GM21367 (cell line): ENCODE results near the gene F2RL1.
"Not testable (repeated sequence)": the region's sequence is repeated elsewhere in the genome, so short reads cannot be mapped to it uniquely, and the experiment has no call there.

Experiments used
- ATAC-seq: cut with Tn5 transposase; IDR thresholded peaks from one replicate; pipeline ENCODE4 v1.9.1; 2021; ENCODE audit not compliant: unreplicated experiment

F2RL1 gene

DNA sequence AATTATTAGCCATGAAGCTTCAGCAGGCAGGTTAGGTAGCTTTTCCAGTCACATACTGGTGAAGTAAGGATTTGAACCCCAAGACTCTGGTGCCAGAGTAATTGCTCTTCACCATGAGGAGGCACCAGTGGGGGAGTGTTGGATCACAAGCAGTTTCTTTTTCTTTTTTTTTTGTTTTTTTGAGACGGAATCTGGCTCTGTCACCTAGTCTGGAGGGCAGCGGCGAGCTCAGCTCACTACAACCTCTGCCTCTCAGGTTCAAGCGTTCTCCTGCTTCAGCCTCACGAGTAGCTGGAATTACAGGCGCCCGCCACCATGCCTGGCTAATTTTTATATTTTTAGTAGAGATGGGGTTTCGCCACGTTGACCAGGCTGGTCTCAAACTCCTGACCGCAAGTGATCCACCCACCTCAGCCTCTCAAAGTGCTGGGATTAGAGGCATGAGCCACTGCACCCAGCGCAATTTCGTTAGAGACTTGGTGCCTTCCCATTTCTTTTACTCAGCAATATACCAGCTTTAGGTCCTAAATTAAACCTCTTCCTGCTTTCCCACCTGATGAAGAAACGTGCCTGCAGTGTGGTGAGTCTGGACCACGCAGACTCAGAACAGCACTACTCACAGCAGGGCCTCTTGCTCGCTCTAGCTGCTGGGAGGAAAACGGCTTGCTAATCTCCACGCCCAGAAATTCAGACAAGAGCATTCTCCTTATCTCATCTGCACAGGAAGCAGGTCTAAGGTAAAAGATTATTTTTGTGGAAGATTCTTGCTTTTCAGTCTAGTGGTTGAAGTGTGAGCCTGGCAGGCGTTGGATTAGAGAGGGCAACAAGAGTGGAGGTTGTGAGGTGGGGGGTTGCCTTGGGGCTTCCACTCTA lies 30.8 kb downstream of the F2RL1 start, which contains the start of gene S100Z:
S100Z (plus strand) TSS at position 596 of the 873 bp plus-strand sequence. CDS start 25,346 bp downstream, outside the sequence.
- no peak for ATAC-seq

DNA sequence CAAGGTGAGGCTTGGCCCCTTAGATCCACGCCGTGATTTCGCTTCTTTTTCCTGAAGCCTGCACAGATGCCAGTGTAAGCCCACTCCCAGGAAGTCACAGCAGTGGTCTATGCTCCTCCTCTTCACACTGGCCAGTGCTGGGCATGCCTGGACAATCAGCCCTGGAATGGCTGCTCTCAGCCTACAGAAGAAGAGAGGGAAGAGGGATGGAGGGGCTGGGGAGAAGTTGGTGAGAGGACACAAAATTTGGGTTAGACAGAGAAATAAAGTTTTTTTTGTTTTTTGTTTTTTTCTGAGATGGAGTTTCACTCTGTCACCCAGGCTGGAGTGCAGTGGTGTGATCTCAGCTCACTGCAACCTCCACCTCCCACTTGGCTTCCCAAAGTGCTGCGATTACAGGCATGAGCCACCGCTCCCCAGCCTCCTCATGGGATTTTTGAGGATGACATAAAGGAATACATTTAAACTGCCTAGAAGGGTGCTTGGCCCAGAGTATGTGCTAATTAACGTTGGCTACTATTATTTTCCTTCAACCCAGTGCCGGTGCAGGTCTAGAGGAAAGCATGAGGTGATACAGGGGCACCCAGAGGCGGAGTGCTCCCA lies 31.8 kb downstream of the F2RL1 start:
- ATAC-seq, result no peak

DNA sequence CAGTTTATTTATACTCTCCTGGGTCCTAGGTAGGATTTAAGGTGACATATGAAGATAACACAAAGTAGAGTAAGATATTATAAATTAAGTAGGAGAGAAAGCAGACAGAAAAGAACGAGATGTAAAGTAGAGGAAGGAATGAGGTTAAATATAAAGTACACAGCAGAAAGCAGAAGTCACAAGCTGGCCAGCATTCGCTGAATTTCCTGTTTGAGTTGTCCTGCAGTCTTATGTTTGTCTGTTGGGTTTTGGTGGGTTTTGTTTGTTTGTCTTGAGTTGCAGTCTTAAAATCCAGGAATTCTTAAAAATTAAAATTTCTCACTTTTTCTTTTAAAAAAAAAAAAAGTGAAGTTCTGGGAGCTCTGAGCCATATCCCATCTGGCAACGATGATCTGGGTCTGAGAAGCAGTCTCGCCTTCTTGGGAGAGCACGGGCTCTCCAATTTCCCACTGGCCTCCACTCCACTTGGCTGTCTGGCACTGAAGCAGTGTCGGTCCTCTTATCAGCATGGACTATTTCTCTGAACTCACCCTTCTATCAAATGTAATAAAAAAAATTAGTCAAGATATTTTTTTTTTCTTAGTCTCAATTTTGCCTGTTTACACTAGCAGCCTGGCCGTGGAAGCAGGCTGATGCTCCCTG lies 33.0 kb downstream of the F2RL1 start:
- ATAC-seq, result no peak

DNA sequence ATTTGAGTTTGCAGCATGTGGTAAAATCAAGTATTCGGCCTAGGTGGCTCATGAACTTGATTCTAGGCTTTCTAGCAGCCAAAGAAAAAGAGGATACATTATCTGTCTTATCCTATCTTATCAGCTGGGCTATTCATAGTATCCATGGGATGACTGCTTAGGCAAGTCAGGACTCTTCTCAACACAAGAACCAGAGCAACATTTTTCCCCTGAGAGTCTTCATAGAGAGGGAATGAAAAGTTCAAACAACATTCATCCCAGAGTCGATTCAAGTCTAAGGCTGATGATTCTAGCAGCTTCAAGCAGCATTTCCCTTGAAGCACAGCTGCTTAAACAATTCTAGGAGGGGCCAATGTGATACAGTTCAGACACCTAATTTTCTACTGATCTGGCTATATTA lies 33.9 kb downstream of the F2RL1 start:
- no peak for ATAC-seq

DNA sequence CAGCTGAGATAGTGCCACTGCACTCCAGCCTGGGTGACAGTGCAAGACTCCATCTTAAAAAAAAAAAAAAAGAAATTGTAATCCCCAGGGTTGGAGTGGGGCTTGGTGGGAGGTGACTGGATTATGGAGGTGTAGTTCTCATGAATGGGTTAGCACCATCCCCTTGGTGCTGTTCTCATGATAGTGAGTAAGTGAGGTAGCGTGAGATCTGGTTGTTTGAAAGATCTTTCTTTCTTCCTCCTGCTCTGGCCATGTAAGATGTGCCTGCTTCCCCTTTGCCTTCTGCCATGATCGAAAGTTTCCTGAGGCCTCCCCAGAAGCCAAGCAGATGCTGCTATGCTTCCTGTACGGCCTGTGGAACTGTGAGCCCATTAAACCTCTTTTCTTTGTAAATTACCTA lies 34.9 kb downstream of the F2RL1 start:
- not testable (repeated sequence) for ATAC-seq

DNA sequence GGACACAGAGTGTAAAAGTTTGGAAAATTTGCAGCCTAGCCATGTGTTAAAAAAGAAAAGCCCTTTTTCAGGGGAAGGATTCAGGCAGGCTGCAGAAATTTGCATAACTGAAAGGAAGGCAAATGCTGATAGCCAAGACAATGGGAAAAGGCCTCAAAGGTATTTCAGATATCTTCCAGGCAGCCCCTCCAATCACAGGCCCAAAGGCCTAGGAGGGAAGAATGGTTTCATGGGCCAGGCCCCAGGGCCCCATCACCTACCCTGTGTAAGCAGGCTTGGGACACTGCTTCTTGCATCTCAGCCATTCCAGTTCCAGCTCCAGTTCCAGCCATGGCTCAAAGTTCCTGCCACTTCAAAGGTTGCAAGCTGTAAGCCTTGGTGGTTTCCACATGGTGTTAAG lies 35.8 kb downstream of the F2RL1 start:
- no peak for ATAC-seq

DNA sequence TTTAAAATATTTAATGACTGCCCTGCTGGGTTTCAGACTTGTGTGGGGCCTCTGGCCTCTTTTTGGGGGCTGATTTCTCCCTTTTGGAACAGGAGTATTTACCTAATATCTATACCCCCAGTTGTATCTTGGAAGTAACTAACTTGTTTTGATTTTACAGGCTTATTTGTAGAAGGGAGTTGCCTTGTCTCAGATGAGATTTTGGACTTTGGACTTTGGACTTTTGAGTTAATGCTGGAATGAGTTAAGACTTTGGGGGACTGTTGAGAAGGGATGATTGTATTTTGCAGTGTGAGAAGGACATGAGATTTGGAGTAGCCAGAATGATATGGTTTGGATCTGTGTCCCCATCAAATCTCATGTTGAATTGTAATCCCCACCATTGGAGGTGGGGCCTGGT lies 36.7 kb downstream of the F2RL1 start:
- ATAC-seq, result not testable (repeated sequence)

DNA sequence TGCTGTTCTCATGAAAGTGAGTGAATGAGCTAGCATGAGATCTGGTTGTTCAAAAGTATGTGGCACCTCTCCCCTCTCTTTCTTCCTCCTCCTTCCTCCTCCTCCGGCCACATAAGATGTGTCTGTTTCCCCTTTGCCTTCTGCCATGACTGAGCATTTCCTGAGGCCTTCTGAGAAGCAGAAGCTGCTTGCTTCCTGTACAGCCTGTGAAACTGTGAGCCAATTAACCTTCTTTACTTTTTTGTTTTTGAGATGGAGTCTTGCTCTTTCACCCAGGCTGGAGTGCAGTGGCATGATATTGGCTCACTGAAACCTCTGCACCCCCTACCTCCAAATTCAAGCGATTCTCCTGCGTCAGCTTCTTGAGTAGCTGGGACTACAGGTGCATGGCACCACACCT lies 37.1 kb downstream of the F2RL1 start:
- no peak for ATAC-seq

DNA sequence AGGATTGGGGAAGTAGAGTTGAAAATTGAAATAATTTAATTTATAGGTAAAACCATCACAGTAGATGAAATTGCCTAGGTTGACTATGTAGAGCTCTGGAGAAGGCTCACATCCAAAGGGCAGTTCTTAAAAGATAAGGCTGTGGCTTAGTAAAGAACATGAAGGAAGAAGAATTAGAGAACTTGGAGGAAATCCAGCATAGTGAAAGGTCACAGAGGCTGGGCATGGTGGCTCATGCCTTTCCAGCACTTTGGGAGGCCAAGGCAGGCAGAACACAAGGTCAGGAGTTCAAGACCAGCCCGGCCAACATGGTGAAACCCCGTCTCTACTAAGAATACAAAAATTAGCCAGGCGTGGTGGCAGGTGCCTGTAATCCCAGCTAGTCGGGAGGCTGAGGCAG lies 38.0 kb downstream of the F2RL1 start:
- not testable (repeated sequence) for ATAC-seq

DNA sequence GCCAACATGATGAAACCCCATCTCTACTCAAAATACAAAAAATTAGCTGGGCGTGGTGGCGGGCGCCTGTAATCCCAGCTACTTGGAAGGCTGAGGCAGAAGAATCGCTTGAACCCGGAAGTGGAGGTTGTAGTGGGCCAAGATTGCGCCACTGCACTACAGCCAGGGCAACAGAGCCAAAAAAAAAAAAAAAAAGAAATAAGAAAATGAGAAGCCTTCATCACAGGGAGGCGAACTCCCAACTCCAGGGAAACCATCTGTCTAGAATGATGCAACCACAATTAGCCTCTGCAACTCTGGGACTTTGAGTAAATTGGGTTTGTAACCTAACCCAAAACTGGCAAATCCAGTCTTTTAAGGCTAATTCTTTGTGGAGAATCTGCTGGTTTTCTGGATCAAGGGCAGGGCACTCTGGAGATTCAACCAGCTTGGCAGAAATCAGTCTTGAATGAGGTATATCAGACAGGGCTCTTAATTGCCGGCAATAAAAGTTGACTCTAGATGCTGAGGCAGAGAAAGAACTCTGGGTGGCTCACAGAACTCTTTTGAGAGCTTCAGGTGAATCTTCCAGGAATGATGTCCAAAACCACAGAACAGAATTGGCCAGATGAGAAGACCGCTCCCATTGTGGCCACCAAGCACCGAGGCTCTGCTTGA lies 40.9 kb downstream of the F2RL1 start:
- no peak for ATAC-seq

DNA sequence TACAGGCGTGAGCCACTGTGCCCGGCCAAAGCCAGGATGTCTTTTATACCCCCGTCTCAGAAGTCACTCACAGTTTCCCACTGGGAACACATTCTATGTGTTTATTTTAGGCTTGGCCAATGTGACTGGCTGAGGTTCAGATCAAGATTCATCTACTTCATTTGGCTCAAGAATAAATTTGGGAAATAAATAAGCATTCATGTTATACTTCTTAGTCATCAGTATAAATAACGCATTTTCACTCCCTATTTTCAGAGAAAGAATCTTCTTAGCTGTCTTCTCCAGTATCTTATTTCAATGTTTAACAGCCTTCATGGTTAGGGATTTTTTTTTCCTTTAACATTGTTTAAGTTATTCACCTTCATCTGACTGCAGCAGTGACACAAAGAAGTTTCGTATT lies 42.8 kb downstream of the F2RL1 start:
- no peak for ATAC-seq

DNA sequence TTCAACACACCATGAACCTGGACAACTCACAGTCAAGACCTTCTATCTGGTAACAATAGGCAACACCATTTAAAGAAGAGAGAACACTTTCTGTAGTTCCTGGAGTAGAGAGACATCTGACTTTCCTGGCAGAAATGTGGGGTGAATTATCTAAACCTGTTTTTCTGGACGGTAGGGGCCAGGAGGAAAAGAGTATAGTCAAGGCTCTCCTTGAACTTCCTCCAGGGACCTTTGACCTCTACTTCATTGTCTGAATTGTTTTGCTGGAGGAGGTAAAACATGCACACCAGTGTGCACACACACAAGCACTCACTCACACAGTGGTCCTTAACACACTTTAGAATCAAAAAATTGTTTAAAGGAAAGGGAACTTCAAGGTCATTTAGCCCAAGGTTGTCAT lies 44.2 kb downstream of the F2RL1 start:
- ATAC-seq, result no peak

DNA sequence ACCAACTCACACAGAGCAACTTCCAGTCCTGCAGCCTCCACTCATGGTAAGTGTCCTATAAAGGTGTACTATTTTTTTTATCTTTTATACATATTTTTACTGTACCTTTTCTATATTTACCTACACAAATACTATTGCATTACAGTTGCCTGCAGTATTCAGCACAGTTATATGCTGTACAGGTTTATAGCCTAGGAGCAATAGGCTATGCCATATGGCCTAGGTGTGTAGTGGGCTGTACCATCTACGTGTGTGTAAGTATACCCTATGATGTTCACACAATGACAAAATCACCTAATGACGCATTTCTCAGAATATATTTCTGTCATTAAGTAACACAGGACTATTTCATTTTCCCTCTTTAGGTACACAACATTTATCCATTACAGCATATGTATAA lies 47.7 kb downstream of the F2RL1 start:
- ATAC-seq, result no peak

DNA sequence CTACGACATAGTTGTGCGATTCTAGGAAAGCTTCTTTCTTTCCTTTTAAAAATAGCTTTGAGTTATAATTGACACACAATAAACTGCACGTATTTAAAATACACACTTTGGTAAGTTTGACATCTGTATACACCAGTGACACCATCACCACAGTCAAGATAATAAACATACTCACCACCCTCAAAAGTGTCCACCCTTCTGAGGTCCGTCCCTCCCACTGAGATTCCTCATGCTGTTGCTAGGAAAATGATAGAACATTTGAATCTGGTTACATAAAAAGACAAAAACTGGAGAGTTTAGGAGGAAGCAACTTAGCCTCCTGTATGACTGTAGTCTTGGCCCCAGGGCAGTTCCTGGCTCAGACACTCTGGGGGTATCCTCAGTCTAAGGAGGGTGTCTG lies 48.2 kb downstream of the F2RL1 start:
- no peak for ATAC-seq

DNA sequence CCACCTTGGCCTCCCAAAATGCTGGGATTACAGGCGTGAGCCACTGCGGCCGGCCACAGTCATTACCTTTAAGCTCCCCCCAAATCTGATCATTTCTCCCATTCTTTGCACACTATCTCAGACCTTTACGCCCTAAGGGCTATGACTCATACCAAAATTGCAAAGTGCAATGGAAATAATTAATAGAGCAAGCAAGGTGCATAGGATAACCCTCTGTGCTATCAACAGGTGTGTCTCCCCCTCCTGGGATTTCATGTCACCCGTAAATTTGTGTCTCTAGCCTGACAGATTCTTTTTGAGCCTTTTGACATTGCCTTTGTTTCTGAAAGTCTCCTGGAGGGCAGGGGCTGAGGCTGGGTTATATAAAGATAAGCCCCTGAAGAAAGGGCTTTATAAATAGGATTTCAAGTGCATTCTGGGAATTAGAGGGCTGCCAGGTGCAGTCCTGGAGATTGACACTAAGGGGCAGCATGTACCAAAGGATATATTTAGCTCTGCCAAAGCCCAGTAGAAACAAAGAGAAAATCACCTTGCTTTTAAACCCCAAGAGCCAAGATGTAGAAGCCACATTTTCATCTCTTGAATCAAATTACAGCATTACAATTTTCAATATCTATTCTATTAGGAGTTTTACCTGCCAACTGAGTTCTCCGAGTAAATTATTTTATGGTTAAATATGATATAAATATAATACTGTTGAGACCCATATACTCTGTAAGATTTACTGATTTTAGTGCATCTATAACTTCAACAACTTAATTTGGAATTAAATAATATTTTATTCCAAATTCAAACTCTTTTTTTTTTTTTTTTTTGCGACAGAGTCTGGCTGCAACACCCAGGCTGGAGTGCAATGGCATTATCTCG lies 49.2 kb downstream of the F2RL1 start:
- ATAC-seq, result no peak

DNA sequence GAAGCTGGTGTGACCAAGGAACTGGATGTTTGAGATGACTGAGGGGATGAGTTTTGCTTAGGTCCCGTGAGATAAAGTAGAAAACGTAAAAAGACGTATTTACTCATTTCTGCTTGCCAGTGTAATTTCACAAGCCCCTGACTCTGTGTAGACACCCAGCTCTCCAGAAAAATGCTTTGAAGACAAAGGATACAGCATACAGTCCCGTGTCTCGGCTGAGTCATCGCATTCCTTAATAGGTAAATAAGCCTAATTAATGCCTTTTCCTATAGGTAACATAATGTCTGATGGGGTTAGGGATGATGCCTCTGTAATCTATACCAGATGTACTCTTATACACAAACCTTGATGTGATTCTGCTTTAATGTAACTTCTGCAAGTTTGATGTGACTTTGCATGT lies 51.2 kb downstream of the F2RL1 start:
- no peak for ATAC-seq

DNA sequence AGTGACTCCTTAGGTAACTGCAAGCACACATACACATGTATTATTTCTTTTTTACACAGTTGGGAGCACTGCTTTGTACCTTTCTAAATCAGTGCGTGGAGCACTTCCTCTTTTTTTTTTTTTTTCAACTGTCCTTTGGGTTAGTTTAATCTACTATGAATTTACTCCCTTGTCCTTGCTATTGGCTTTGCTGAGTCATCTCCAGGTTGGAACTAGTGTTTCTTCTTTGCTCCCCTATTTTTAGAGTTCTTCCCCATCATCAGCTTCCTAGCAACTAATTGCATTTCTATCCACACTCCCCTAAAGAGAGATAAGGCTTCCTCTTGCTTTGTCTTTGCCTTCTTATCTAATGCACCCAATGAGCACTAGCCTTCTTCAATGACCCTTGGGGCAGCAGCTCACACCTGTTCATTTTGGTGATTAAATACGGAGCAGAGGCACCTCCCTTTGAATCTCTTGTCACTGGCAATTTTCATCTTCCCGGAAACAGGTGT lies 55.3 kb downstream of the F2RL1 start:
- ATAC-seq, result peak; percentile 55
